NCI-H345 treated with DMSO at 0.1 percent for 48 hours (cell line): Measurements from ENCODE around the gene GALNT18.
A peak's percentile ranks its signal among the peaks of the same experiment; 100 is the strongest.
"Not testable (repeated sequence)": the region's sequence is repeated elsewhere in the genome, so short reads cannot be mapped to it uniquely, and the experiment has no call there.

Experiments used
- DNase-seq: peaks from one replicate; lab custom pipeline; 2025; ENCODE audit not compliant: unreplicated experiment; lab: John Stamatoyannopoulos, UW

GALNT18 gene

GRCh38 chr11:11366793-11367192 lies 255.0 kb downstream of the GALNT18 start:
- no peak for DNase-seq

DNA sequence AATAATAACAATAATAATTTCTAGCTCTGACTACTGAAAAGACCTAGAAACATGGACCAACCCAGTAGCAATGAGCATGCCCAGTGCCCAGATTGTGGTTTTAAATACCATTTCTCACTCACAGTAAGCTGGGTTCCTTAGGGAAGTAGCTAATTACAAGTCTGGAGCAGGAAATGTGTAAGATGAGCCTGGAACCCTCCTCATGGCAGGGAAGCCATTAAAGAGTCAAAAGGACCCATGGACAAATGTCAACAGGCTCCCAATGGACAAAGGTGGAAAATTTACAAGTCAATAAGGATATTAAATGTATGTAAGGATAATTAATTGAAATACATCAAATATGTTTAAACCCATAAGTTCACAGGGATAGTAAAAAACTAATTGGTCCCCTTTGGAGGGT lies 258.1 kb downstream of the GALNT18 start:
- no peak for DNase-seq

GRCh38 chr11:11359611-11360010 lies 262.2 kb downstream of the GALNT18 start:
- no peak for DNase-seq

- DNase-seq, result no peak
Observed at GRCh38 chr11:11356842-11357241, 265.0 kb downstream of the GALNT18 start.

- DNase-seq, result not testable (repeated sequence)
Observed at GRCh38 chr11:11352878-11353277, 268.9 kb downstream of the GALNT18 start, which contains the start of gene CSNK2A3. TSS of gene CSNK2A3 (minus strand) at chr11:11353250. CDS start at chr11:11353119, 131 bp downstream.

GRCh38 chr11:11351851-11352250 lies 270.0 kb downstream of the GALNT18 start:
- DNase-seq, result not testable (repeated sequence)

DNA sequence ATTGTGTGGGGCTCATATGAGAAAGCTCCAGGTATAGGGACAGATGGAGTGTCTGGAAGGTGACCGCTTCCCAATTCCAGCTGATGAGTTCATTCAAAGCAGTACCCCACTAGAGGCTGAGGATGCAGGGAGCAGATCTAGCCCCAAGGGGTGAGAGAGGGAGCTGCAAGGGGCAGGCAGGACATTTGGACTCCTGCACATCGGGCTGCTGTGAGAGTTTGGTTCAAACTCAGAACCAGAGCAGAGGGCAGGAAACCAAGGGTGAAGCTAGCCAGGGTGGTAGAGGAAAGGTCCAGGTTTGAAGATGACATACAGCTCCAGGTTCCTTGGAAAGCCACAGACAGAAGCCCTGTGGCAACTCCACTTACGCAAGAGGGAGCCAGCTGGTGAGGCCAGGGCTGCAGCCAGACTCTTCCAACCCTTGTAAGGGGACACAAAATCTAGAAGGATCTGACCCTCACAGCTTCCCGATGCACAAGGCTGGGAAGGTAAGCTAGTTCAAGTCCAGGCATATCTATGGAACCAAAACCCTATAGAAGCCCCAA lies 270.7 kb downstream of the GALNT18 start:
- DNase-seq, result no peak

- no peak for DNase-seq
Observed at GRCh38 chr11:11349870-11350337, 271.9 kb downstream of the GALNT18 start.

GRCh38 chr11:11349106-11349825 lies 272.5 kb downstream of the GALNT18 start:
- DNase-seq, result no peak

DNA sequence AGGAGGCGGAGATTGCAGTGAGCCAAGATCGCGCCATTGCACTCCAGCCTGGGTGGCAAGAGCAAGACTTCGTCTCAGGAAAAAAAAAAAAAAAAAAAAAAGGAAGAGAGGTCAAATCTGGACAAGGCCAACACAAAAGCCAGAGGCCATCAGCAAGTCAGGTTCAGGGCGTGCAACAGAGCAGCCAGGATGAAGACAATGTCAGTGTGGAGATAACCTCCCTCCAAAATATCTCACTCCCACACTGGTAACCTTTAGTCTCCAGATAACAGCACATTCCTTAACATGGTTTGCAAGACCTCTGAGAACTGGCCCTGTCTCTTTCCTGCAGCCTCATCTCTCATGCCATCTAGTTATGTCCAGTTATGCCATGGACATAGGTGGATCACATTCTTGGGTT lies 273.5 kb downstream of the GALNT18 start:
- no peak for DNase-seq

GRCh38 chr11:11347592-11347991 lies 274.2 kb downstream of the GALNT18 start:
- DNase-seq, result no peak

- no peak for DNase-seq
Observed at GRCh38 chr11:11346303-11346702, 275.5 kb downstream of the GALNT18 start.

DNA sequence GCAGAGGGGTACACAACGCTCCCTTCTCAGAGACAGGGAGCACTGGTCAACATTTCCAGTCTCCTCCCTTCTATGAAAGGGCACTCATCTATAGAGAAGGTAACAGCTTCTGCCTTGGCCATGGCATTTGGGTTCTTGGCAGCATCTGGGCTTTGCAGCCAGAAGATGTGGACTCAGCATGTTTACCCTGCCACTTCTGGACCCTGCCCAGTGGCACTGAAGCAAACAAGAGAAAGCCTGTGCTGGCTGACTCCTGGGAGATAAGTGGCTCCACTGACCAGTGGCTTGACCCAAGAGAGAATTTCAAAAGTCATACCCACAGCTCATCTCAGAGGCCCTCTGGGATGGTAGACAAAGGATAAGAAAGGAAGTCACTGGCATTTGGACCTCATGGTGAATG lies 276.7 kb downstream of the GALNT18 start:
- no peak for DNase-seq

- no peak for DNase-seq
Observed at GRCh38 chr11:11344045-11344444, 277.8 kb downstream of the GALNT18 start.

GRCh38 chr11:11338304-11338703 lies 283.5 kb downstream of the GALNT18 start:
- DNase-seq, result no peak

DNA sequence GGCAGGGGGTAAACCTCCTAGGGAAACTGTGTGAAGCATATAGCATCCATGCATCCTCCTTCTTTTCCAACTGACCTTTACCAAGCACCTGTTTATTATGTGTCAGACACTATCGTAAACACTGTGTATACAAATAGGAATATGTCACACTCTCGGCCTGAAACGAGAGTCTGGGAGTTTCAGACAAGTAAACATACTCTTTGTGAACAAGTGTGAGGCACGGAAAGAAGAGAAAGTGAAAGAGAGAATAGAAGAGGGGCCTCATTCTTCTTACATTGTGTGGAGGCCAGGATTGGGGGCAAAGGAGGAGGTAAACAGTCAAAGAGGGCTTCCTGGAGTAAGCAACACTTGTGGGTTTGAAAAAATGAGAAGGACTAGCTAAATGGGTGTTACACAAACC lies 285.1 kb downstream of the GALNT18 start:
- DNase-seq, result no peak

DNA sequence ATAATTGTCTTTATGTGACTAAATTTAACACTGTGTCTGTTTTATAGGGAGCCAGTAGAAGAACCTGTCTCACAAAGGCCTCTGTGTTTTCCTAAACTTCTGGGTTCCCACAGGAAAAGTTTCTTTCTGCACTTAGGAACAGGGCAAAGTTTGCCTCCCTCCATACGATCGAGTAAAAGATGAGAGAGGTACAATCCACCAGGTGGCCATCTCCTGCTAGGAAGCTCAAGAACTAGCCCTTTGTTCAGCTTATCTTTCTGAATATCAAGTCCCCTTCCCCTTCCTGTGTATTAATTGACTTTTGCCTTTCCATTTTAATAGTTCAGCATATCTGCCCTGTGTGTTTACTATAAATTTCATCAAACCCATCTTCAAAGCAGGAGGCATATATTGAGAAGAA lies 286.8 kb downstream of the GALNT18 start:
- DNase-seq, result no peak

- no peak for DNase-seq
Observed at GRCh38 chr11:11334607-11335006, 287.2 kb downstream of the GALNT18 start.

DNA sequence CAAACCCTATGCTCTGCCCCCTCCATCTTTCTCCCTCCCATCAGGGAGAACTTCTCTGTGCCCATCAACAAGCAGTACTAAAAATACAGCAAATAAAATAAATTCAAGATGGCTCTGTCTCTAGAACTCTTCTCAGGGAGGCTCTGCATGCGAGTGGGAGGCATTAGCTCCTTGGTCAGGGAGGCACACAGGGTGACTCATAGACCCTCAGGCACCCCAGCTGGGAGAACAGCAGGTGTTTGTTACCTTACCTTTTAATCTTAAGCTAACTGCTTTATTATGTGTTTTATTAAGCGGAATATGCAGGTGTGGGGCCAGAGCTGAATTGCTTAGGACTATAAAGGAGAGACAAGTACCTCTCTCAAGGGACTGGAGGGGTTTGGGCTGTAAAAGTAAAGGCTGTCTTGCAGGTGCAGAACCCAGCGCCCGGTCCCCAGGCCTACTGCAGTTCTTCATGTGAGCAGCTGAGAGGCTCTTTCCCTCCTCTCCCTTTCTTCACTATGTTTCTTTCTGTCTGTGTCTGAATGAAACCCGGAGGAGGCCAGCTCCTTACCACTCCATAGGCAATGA lies 289.6 kb downstream of the GALNT18 start:
- peak; percentile 60 for DNase-seq

DNA sequence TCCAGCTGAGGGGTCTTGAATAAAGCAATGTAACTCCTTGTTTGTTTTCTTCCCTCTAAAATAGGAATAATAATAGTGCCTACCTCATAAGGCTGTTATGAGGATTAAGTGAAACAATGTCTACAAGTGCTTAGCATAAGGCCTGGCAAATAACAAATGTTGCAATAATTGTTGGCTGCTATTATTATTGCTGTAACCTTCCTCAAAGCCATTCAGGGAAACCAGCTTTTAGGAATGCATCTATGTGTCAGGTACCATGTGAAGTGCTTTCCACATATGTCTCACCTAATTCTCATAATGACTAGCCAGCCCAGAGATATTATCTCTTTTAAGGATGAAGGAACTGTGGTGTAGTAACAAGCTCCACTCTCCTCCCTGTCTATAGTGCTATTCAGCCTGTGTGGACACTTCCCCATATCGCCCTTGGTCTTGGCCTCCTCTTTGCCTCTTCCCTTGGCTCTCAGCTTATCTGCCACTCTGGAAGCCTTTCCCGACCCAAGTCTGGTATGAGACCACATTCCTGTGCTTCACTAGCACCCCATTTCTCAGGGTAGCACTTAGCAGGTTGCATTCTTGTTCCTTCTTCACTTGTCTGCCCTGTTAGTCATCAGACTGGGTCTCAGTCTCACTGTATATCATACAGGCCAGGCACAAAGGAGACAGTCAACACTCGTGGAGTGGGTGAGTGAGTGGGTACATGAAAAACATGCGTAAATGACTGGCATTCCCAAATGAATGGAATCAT lies 292.6 kb downstream of the GALNT18 start:
- DNase-seq, result no peak

DNA sequence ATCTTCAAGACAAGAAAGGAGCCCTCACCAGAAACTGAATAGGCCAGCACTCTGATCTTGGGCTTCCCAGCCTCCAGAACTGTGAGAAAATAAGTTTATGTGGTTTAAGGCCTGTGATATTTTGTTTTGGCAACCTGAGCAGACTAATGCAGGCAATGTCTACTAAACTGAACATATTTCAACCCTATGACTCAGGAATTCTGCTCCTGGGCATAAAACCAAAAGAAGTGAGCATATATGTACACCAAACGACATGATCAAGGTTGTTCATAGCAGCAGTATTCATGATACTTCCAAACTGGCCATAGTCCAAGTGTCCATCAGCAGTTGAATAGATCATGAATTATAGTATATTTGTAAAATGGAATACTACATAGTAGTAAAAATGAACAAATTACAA lies 297.7 kb downstream of the GALNT18 start:
- DNase-seq, result no peak

GRCh38 chr11:11322101-11322500 lies 299.7 kb downstream of the GALNT18 start:
- DNase-seq, result no peak
